H9 (cell line): ENCODE measurements around the gene TMEM121. TPM values are rescaled to one million over a fixed set of nuclear protein-coding genes. Genes with fewer than 3 reads are reported as not detected.

ENCODE experiments used
- DNase-seq: peaks from one replicate; pipeline ENCODE4 v3.0.0-alpha.2; 2017
- H2AFZ ChIP-seq: one replicate; pipeline ENCODE4 v1.6.1; 2013; ENCODE audit warnings: mild to moderate bottlenecking, low read length, control low read depth, moderate library complexity
- H2AK5ac ChIP-seq: 2 replicates; pipeline ENCODE4 v1.6.1; 2013; ENCODE audit warnings: low read length, control low read depth, mixed read lengths; ENCODE audit not compliant: insufficient read length
- H2BK120ac ChIP-seq: one replicate; pipeline ENCODE4 v1.6.1; 2013; ENCODE audit warnings: low read depth, mild to moderate bottlenecking, low read length, control low read depth, inconsistent platforms; ENCODE audit not compliant: poor library complexity, severe bottlenecking
- H2BK12ac ChIP-seq: 2 replicates; pipeline ENCODE4 v1.6.1; 2013; ENCODE audit warnings: low read length, control low read depth, mixed read lengths, low read depth; ENCODE audit not compliant: insufficient read length
- H2BK15ac ChIP-seq: 2 replicates; pipeline ENCODE4 v1.6.1; 2013; ENCODE audit warnings: low read depth, low read length, control low read depth
- H2BK20ac ChIP-seq: one replicate; pipeline ENCODE4 v1.6.1; 2013; ENCODE audit warnings: low read depth, mild to moderate bottlenecking, low read length, control low read depth, inconsistent platforms; ENCODE audit not compliant: poor library complexity, severe bottlenecking
- H2BK5ac ChIP-seq: 2 replicates; pipeline ENCODE4 v1.6.1; 2013; ENCODE audit warnings: low read length, control low read depth, mixed read lengths; ENCODE audit not compliant: insufficient read length
- H3K14ac ChIP-seq: 2 replicates; pipeline ENCODE4 v1.6.1; 2013; ENCODE audit warnings: low read length, control low read depth; ENCODE audit not compliant: insufficient read depth
- H3K18ac ChIP-seq: 2 replicates; pipeline ENCODE4 v1.6.1; 2013; ENCODE audit warnings: low read depth, mild to moderate bottlenecking, mixed read lengths, low read length, control low read depth; ENCODE audit not compliant: insufficient read length
- H3K23ac ChIP-seq: 2 replicates; pipeline ENCODE4 v1.6.1; 2013; ENCODE audit warnings: low read length, control low read depth, mixed read lengths, low read depth; ENCODE audit not compliant: insufficient read length
- H3K23me2 ChIP-seq: 2 replicates; pipeline ENCODE4 v1.6.1; 2013; ENCODE audit warnings: low read depth, mild to moderate bottlenecking, mixed read lengths, low read length, control low read depth; ENCODE audit not compliant: insufficient read length, poor library complexity, severe bottlenecking
- H3K27ac ChIP-seq: 2 replicates; pipeline ENCODE4 v1.5.1; 2013; ENCODE audit warnings: low read length, control low read depth, mixed read lengths, low read depth; ENCODE audit not compliant: insufficient read length
- H3K27me3 ChIP-seq: 2 replicates; pipeline ENCODE4 v1.6.1; 2013; ENCODE audit warnings: low read length, control low read depth, inconsistent platforms; ENCODE audit not compliant: insufficient read depth
- H3K4ac ChIP-seq: 2 replicates; pipeline ENCODE4 v1.6.1; 2013; ENCODE audit warnings: low read depth, mild to moderate bottlenecking, control low read depth, inconsistent platforms, low read length, moderate library complexity
- H3K4me1 ChIP-seq: 2 replicates; pipeline ENCODE4 v1.6.1; 2013; ENCODE audit warnings: low read length, control low read depth, inconsistent platforms; ENCODE audit not compliant: insufficient read depth
- H3K4me2 ChIP-seq: 2 replicates; pipeline ENCODE4 v1.6.1; 2013; ENCODE audit warnings: low read length, control low read depth, mixed read lengths; ENCODE audit not compliant: insufficient read length, insufficient read depth
- H3K56ac ChIP-seq: 2 replicates; pipeline ENCODE4 v1.6.1; 2013; ENCODE audit warnings: low read depth, mild to moderate bottlenecking, mixed read lengths, low read length, control low read depth; ENCODE audit not compliant: insufficient read length
- H3K79me1 ChIP-seq: 2 replicates; pipeline ENCODE4 v1.6.1; 2013; ENCODE audit warnings: low read depth, mild to moderate bottlenecking, moderate library complexity, low read length, control low read depth, inconsistent platforms; ENCODE audit not compliant: insufficient read depth, poor library complexity, severe bottlenecking
- H3K79me2 ChIP-seq: 2 replicates; pipeline ENCODE4 v1.6.1; 2013; ENCODE audit warnings: low read length, control low read depth, inconsistent platforms; ENCODE audit not compliant: insufficient read depth
- H3K9ac ChIP-seq: 2 replicates; pipeline ENCODE4 v1.6.1; 2013; ENCODE audit warnings: low read length, control low read depth, mixed read lengths; ENCODE audit not compliant: insufficient read length; ENCODE audit errors: extremely low read depth
- H3K9me3 ChIP-seq: one replicate; pipeline ENCODE4 v1.6.1; 2013; ENCODE audit warnings: low read depth, low read length, inconsistent platforms; ENCODE audit not compliant: control insufficient read depth
- H3T11ph ChIP-seq: one replicate; pipeline ENCODE4 v1.6.1; 2013; ENCODE audit warnings: mild to moderate bottlenecking, low read length, control low read depth, inconsistent platforms
- H4K20me1 ChIP-seq: one replicate; pipeline ENCODE4 v1.6.1; 2013; ENCODE audit not compliant: control insufficient read depth, insufficient read length, insufficient read depth
- H4K5ac ChIP-seq: 2 replicates; pipeline ENCODE4 v1.6.1; 2013; ENCODE audit warnings: low read depth, mild to moderate bottlenecking, mixed read lengths, low read length, control low read depth; ENCODE audit not compliant: insufficient read length
- H4K8ac ChIP-seq: replicated peaks from 2 replicates; pipeline ENCODE4 v1.6.1; 2013; ENCODE audit warnings: low read length, control low read depth, mixed read lengths, low read depth; ENCODE audit not compliant: insufficient read length
- H4K91ac ChIP-seq: 2 replicates; pipeline ENCODE4 v1.6.1; 2013; ENCODE audit warnings: low read depth, mild to moderate bottlenecking, moderate library complexity, mixed read lengths, low read length, control low read depth; ENCODE audit not compliant: insufficient read length
- H3K27ac Mint-ChIP-seq, 3 experiments: 2 replicates in 2 of 3; 3 replicates in 1 of 3; pipeline ENCODE4 v1.8.0; 2020 to 2021; ENCODE audit warnings: mixed read lengths in 3 of 3, mild to moderate bottlenecking in 1 of 3, moderate library complexity in 1 of 3
- H3K27me3 Mint-ChIP-seq: 2 replicates; pipeline ENCODE4 v1.8.0; 2021; ENCODE audit warnings: low read depth, mild to moderate bottlenecking, moderate library complexity, mixed read lengths
- H3K36me3 Mint-ChIP-seq, 3 experiments: 2 replicates in 2 of 3; 3 replicates in 1 of 3; pipeline ENCODE4 v1.8.0; 2020 to 2021; ENCODE audit warnings: low read depth in 3 of 3, mixed read lengths in 3 of 3; ENCODE audit not compliant: insufficient read depth in 1 of 3
- H3K4me1 Mint-ChIP-seq, 2 experiments: 2 replicates each; pipeline ENCODE4 v1.8.0; 2020; ENCODE audit warnings: mixed read lengths in 2 of 2
- H3K4me3 Mint-ChIP-seq, 2 experiments: 2 replicates in 1 of 2; 3 replicates in 1 of 2; pipeline ENCODE4 v1.8.0; 2020 to 2021; ENCODE audit warnings: mild to moderate bottlenecking in 2 of 2, mixed read lengths in 2 of 2, moderate library complexity in 1 of 2
- H3K9me3 Mint-ChIP-seq, 2 experiments: 2 replicates in 1 of 2; 3 replicates in 1 of 2; pipeline ENCODE4 v1.8.0; 2020; ENCODE audit warnings: mild to moderate bottlenecking in 2 of 2, mixed read lengths in 2 of 2, moderate library complexity in 1 of 2
- WGBS: extraction: QIAGEN DNeasy Blood & Tissue Kit; methylation state at CpG from one replicate; pipeline ENCODE4 v1.1.7; 2013; ENCODE audit warnings: missing lambda C conversion rate, low lambda C conversion rate, mixed read lengths; ENCODE audit not compliant: insufficient read length; ENCODE audit errors: extremely low coverage; 5-methylcytosine and 5-hydroxymethylcytosine counted together
- total RNA-seq: library from RNA; stranded (reverse); gene quantifications from 2 replicates; pipeline ENCODE4 v1.2.1, GENCODE V29; 2021
- TF ChIP-seq, protein P1 (sequence below): fragments of 200-600 bp; sonication (generic); conservative IDR thresholded peaks from 3 replicates; pipeline ENCODE4 v1.8.0; 2021; ENCODE audit warnings: antibody characterized with exemption, mild to moderate bottlenecking

TMEM121 gene
- total RNA-seq, 1 experiment from 2014 or later: 2.6 TPM

DNA sequence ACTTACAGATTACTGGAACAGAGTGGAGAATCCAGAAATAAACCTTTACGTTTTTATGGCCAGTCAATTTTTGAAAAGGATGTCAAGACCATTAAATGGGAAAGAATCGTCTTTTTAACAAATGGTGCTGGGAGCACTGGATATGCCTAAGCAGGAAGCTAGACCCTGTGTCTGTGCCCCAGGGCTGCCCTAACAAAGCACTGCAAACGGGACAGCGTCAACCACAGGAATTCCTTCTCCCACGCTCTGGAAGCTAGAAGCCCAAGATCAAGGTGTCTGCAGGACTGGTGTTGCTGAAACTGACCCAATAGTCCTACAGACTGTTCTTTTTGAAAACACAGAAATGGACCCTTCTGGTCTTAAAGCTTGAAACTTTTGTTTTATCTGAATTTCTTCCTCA is 9.3 kb upstream of the TMEM121 start:
- no peak overlapping the region for H3K18ac ChIP-seq
- H3K14ac ChIP-seq: no peak overlapping the region
- H3K79me2 ChIP-seq: no peaks in the 10 kb centered on the region
- no peak overlapping the region for H3K4me3 Mint-ChIP-seq
- H3K36me3 Mint-ChIP-seq: no peaks in the 10 kb centered on the region
- H3K27me3 Mint-ChIP-seq: peaks cover 77% of the 10 kb centered on the region
- no peaks in the 10 kb centered on the region for H3K9me3 ChIP-seq
- no peak overlapping the region for H4K8ac ChIP-seq
- no peak overlapping the region for H3K56ac ChIP-seq
- H2AFZ ChIP-seq: no peak overlapping the region
- H3K9ac ChIP-seq: no peak overlapping the region
- no peak overlapping the region for H2BK12ac ChIP-seq
- no peak overlapping the region for H2AK5ac ChIP-seq
- WGBS: no CpG with 5 or more reads among the region's 5 CpGs
- no peak overlapping the region for H3K27ac ChIP-seq
- TF ChIP-seq, protein P1, sequence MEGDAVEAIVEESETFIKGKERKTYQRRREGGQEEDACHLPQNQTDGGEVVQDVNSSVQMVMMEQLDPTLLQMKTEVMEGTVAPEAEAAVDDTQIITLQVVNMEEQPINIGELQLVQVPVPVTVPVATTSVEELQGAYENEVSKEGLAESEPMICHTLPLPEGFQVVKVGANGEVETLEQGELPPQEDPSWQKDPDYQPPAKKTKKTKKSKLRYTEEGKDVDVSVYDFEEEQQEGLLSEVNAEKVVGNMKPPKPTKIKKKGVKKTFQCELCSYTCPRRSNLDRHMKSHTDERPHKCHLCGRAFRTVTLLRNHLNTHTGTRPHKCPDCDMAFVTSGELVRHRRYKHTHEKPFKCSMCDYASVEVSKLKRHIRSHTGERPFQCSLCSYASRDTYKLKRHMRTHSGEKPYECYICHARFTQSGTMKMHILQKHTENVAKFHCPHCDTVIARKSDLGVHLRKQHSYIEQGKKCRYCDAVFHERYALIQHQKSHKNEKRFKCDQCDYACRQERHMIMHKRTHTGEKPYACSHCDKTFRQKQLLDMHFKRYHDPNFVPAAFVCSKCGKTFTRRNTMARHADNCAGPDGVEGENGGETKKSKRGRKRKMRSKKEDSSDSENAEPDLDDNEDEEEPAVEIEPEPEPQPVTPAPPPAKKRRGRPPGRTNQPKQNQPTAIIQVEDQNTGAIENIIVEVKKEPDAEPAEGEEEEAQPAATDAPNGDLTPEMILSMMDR: no peak
- H3K23ac ChIP-seq: no peak overlapping the region
- no peaks in the 10 kb centered on the region for H3K27me3 ChIP-seq
- peaks cover 0 to 52% of the 10 kb centered on the region in 2 experiments; a peak in 4 of 5 replicates for H3K9me3 Mint-ChIP-seq
- no peak overlapping the region for H2BK15ac ChIP-seq
- no peak overlapping the region for H3K4ac ChIP-seq
- no peak overlapping the region for H3T11ph ChIP-seq
- no peak overlapping the region for H4K91ac ChIP-seq
- no peaks in the 10 kb centered on the region for H3K23me2 ChIP-seq
- no peak overlapping the region for H2BK120ac ChIP-seq
- H4K20me1 ChIP-seq: no peaks in the 10 kb centered on the region
- H3K79me1 ChIP-seq: no peaks in the 10 kb centered on the region
- no peak overlapping the region for H3K27ac Mint-ChIP-seq
- no peaks in the 10 kb centered on the region for H3K4me1 Mint-ChIP-seq
- H3K4me2 ChIP-seq: no peak overlapping the region
- no peak for DNase-seq
- no peak overlapping the region for H2BK5ac ChIP-seq
- no peaks in the 10 kb centered on the region for H3K4me1 ChIP-seq
- no peak overlapping the region for H2BK20ac ChIP-seq
- no peak overlapping the region for H4K5ac ChIP-seq
